Prostate gland (tissue), 2 donors: ENCODE results near the gene ZRANB3. TPM values are rescaled to one million over a fixed set of nuclear protein-coding genes. Genes with fewer than 3 reads are reported as not detected.
"Not testable (repeated sequence)": the region's sequence is repeated elsewhere in the genome, so short reads cannot be mapped to it uniquely, and the experiment has no call there.

Experiments used
- DNase-seq: peaks from one replicate; pipeline ENCODE4 v3.0.0-alpha.2; 2019; ENCODE audit warnings: low spot score
- H3K27ac ChIP-seq, 2 donors: fragments of 200-600 bp; sonication (generic); 2 replicates each; pipeline ENCODE4 v1.5.1; 2017 to 2019
- H3K27me3 ChIP-seq: fragments of 200-600 bp; sonication (generic); replicated peaks from 2 replicates; pipeline ENCODE4 v1.5.1; 2019; ENCODE audit not compliant: insufficient read depth
- H3K36me3 ChIP-seq, 2 donors: fragments of 200-600 bp; sonication (generic); 1 replicate in 1 of 2; 2 replicates in 1 of 2; pipeline versions ENCODE4 v1.5.1 to v1.8.1; 2017 to 2019
- H3K4me1 ChIP-seq: fragments of 200-600 bp; sonication (generic); replicated peaks from 2 replicates; pipeline ENCODE4 v1.5.1; 2019
- H3K4me3 ChIP-seq, 2 donors: fragments of 200-600 bp; sonication (generic); 2 replicates each; pipeline ENCODE4 v1.5.1; 2017 to 2019
- H3K9me3 ChIP-seq: fragments of 200-600 bp; sonication (generic); 2 replicates; pipeline ENCODE4 v1.5.1; 2017
- CTCF ChIP-seq, 4 experiments: fragments of 200-600 bp in 2 of 4; fragments of 450-650 bp in 2 of 4; sonication (generic) in 2 of 4; IDR thresholded peaks; 1 replicate in 3 of 4; 2 replicates in 1 of 4; pipeline ENCODE4 v1.5.1; 2016 to 2019; ENCODE audit warnings: antibody characterized with exemption in 4 of 4, mild to moderate bottlenecking in 2 of 4, moderate library complexity in 2 of 4
- POLR2A ChIP-seq: fragments of 450-650 bp; IDR thresholded peaks from one replicate; pipeline ENCODE4 v1.6.1; 2016; ENCODE audit warnings: antibody characterized with exemption, mild to moderate bottlenecking
- POLR2AphosphoS5 ChIP-seq: sonication (generic); formaldehyde crosslinking; IDR thresholded peaks from one replicate; pipeline ENCODE4 v1.6.1; 2017; ENCODE audit warnings: antibody characterized with exemption
- WGBS: methylation state at CpG from one replicate; pipeline ENCODE4 v1.1.5; 2018; 5-methylcytosine and 5-hydroxymethylcytosine counted together
- intact Hi-C: fragments of 100-400 bp; cut with DNase I; formaldehyde crosslinking; loops from one replicate; pipeline ENCODE4 v1.14.2; 2022
- total RNA-seq, 2 donors: library from RNA; depleted of rRNA; stranded (reverse); fragments of >200 nt; gene quantifications; one replicate each; pipeline ENCODE4 v1.1.0, GENCODE V29; 2016

Gene ZRANB3
- total RNA-seq, 2 donors from 2014 or later, result 5.1 to 11.1 TPM

- Histone ChIP-seq H3K27me3 (no peaks in the 10 kb centered on the region), H3K36me3 (no peaks in the 10 kb centered on the region), H3K9me3 (no peaks in the 10 kb centered on the region), H3K4me1 (no peaks in the 10 kb centered on the region), H3K27ac (no peak overlapping the region), H3K4me3 (no peak overlapping the region)
- intact Hi-C loops, result no loop called here
- DNase-seq, result no peak
- 100% methylated on average over 1 of the region's 1 CpG for WGBS
- TF ChIP-seq POLR2A (no peak), CTCF (IDR thresholded peaks at IDR 0.05) (no peak), POLR2AphosphoS5 (no peak)
Measured at GRCh38 chr2:135525786-135526185, 5.2 kb downstream of the ZRANB3 start.

GRCh38 chr2:135512099-135512498, 18.9 kb downstream of the ZRANB3 start:
- H3K27me3 ChIP-seq, result no peaks in the 10 kb centered on the region
- H3K36me3 ChIP-seq, result no peaks in the 10 kb centered on the region
- intact Hi-C loops, result no loop called here
- TF ChIP-seq POLR2A, result no peak
- TF ChIP-seq CTCF (IDR thresholded peaks at IDR 0.05), result no peak
- no peak for TF ChIP-seq POLR2AphosphoS5
- H3K9me3 ChIP-seq, result no peaks in the 10 kb centered on the region
- no peak overlapping the region for H3K4me3 ChIP-seq
- 93% methylated on average over 2 of the region's 2 CpGs for WGBS
- no peak for DNase-seq
- no peaks in the 10 kb centered on the region for H3K4me1 ChIP-seq
- no peak overlapping the region for H3K27ac ChIP-seq

- intact Hi-C loops, result no loop called here
- no peaks in the 10 kb centered on the region for H3K36me3 ChIP-seq
- H3K27me3 ChIP-seq, result no peaks in the 10 kb centered on the region
- H3K4me3 ChIP-seq, result no peak overlapping the region
- H3K27ac ChIP-seq, result no peak overlapping the region
- no peak for TF ChIP-seq POLR2A
- no peak for TF ChIP-seq CTCF (IDR thresholded peaks at IDR 0.05)
- no peak for TF ChIP-seq POLR2AphosphoS5
- no peak for DNase-seq
- no peaks in the 10 kb centered on the region for H3K9me3 ChIP-seq
- WGBS, result 94% methylated on average over 5 of the region's 5 CpGs
- no peaks in the 10 kb centered on the region for H3K4me1 ChIP-seq
Measured at GRCh38 chr2:135510577-135510976, 20.4 kb downstream of the ZRANB3 start.

GRCh38 chr2:135504811-135505210, 26.2 kb downstream of the ZRANB3 start:
- 91% methylated on average over 1 of the region's 1 CpG for WGBS
- intact Hi-C loops, result no loop called here
- no peak for DNase-seq
- H3K27me3 ChIP-seq, result no peaks in the 10 kb centered on the region
- no peak overlapping the region for H3K4me3 ChIP-seq
- H3K36me3 ChIP-seq, result no peaks in the 10 kb centered on the region
- no peaks in the 10 kb centered on the region for H3K4me1 ChIP-seq
- TF ChIP-seq POLR2AphosphoS5, result no peak
- no peak for TF ChIP-seq POLR2A
- TF ChIP-seq CTCF (IDR thresholded peaks at IDR 0.05), result no peak
- no peak overlapping the region for H3K27ac ChIP-seq
- H3K9me3 ChIP-seq, result no peaks in the 10 kb centered on the region

GRCh38 chr2:135498588-135498987, 32.4 kb downstream of the ZRANB3 start:
- H3K27me3 ChIP-seq, H3K4me1 ChIP-seq, H3K36me3 ChIP-seq, intact Hi-C loops, H3K9me3 ChIP-seq, DNase-seq, H3K4me3 ChIP-seq, H3K27ac ChIP-seq: not testable (repeated sequence)
- WGBS, result 96% methylated on average over 7 of the region's 7 CpGs
